Mesothelial cell of epicardium (in vitro differentiated cells): ENCODE results near the gene LMF1. TPM values are rescaled to one million over a fixed set of nuclear protein-coding genes. Genes with fewer than 3 reads are reported as not detected.

Source experiments
- DNase-seq, 2 experiments: peaks; one replicate each; pipeline ENCODE4 v3.0.0; 2021; ENCODE audit warnings: low spot score in 2 of 2; ENCODE audit not compliant: unreplicated experiment in 2 of 2
- H3K27ac Mint-ChIP-seq: 2 replicates; pipeline ENCODE4 v1.8.0; 2021; ENCODE audit warnings: mixed read lengths
- H3K27me3 Mint-ChIP-seq: 2 replicates; pipeline ENCODE4 v1.8.0; 2021; ENCODE audit warnings: low read depth, mixed read lengths
- H3K36me3 Mint-ChIP-seq: 2 replicates; pipeline ENCODE4 v1.8.0; 2021; ENCODE audit warnings: mixed read lengths
- H3K4me1 Mint-ChIP-seq: 2 replicates; pipeline ENCODE4 v1.8.0; 2021; ENCODE audit warnings: mixed read lengths
- H3K4me3 Mint-ChIP-seq: 2 replicates; pipeline ENCODE4 v1.8.0; 2021; ENCODE audit warnings: mild to moderate bottlenecking, moderate library complexity, mixed read lengths
- H3K9me3 Mint-ChIP-seq: 2 replicates; pipeline ENCODE4 v1.8.0; 2021; ENCODE audit warnings: mixed read lengths
- total RNA-seq: library from RNA; stranded (reverse); gene quantifications from 3 replicates; pipeline ENCODE4 v1.2.1, GENCODE V29; 2021
- TF ChIP-seq, protein P1 (sequence below): fragments of 200-600 bp; sonication (generic); IDR thresholded peaks from one replicate; pipeline ENCODE4 v1.5.0; 2021; ENCODE audit warnings: antibody characterized with exemption; ENCODE audit not compliant: unreplicated experiment

Gene LMF1
- total RNA-seq, 1 donor from 2014 or later, result 37.4 TPM

GRCh38 chr16:976389-976931, 5.7 kb upstream of the LMF1 start:
- no peak for DNase-seq
- TF ChIP-seq, protein P1, sequence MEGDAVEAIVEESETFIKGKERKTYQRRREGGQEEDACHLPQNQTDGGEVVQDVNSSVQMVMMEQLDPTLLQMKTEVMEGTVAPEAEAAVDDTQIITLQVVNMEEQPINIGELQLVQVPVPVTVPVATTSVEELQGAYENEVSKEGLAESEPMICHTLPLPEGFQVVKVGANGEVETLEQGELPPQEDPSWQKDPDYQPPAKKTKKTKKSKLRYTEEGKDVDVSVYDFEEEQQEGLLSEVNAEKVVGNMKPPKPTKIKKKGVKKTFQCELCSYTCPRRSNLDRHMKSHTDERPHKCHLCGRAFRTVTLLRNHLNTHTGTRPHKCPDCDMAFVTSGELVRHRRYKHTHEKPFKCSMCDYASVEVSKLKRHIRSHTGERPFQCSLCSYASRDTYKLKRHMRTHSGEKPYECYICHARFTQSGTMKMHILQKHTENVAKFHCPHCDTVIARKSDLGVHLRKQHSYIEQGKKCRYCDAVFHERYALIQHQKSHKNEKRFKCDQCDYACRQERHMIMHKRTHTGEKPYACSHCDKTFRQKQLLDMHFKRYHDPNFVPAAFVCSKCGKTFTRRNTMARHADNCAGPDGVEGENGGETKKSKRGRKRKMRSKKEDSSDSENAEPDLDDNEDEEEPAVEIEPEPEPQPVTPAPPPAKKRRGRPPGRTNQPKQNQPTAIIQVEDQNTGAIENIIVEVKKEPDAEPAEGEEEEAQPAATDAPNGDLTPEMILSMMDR, result no peak
- Mint-ChIP-seq H3K27me3 (peaks cover 41% of the 10 kb centered on the region), H3K4me1 (no peaks in the 10 kb centered on the region), H3K4me3 (no peak overlapping the region), H3K36me3 (no peaks in the 10 kb centered on the region), H3K9me3 (peaks cover 6% of the 10 kb centered on the region), H3K27ac (no peak overlapping the region)

DNA sequence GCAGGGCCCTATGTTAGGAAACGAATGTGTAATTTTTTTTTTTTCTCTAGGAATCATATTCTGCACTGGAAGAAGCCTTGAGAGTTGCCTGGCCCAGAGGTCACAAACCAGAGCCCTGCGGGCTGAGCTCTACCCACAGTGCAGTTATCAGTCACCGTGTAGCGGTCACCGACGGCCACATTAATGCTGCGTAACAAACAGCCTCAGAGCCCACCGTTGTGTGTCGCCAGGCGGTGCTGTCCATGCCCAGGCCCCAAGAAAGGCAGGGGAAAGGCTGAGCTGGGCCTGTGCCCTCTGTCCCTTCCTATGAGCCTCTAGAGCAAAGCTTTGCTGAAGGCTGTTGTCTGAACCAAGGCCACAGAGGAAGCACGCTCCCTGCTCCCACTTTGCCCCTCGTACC, 4.5 kb upstream of the LMF1 start:
- Mint-ChIP-seq H3K36me3 (no peaks in the 10 kb centered on the region), H3K9me3 (peaks cover 7% of the 10 kb centered on the region), H3K4me3 (no peak overlapping the region), H3K27me3 (peaks cover 37% of the 10 kb centered on the region), H3K27ac (no peak overlapping the region), H3K4me1 (no peaks in the 10 kb centered on the region)
- TF ChIP-seq, protein P1, result no peak
- no peak for DNase-seq

DNA sequence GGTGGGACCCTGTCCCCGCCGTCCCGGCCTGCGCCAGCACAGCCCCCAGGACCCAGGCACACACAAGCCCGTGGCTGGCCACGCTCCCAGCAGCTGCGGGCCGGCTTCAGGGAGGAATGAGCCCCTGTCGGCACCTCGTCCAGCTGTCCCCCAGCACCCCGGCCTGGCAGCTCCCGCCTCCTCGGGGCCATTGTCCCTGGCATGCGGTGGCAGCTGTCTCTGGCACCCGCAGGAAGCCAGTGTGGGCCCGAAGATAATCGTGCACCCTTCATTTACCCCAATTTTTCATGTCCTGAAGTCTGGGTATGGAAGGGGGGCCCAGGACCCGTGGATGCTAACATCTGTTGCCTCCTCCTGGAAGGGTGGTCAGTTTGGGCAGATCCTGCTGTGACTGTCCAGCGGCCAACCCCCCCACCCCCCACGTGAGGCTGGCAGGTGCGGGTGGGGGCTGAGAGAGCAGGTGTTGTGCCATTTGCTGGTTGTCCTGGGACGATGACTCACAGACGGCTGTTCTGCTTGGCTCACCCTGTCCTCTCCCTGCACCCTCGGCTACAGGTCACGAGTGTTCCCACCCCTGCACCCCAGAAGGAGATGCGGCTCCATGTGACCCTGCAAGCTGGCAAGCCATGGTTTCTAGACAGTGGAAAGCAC, 4.0 kb upstream of the LMF1 start:
- peaks cover 34% of the 10 kb centered on the region for H3K27me3 Mint-ChIP-seq
- TF ChIP-seq, protein P1, result no peak
- H3K27ac Mint-ChIP-seq, result no peak overlapping the region
- H3K9me3 Mint-ChIP-seq, result peaks cover 7% of the 10 kb centered on the region
- H3K4me1 Mint-ChIP-seq, result peaks cover 2% of the 10 kb centered on the region
- no peaks in the 10 kb centered on the region for H3K36me3 Mint-ChIP-seq
- no peak overlapping the region for H3K4me3 Mint-ChIP-seq
- no peak for DNase-seq

DNA sequence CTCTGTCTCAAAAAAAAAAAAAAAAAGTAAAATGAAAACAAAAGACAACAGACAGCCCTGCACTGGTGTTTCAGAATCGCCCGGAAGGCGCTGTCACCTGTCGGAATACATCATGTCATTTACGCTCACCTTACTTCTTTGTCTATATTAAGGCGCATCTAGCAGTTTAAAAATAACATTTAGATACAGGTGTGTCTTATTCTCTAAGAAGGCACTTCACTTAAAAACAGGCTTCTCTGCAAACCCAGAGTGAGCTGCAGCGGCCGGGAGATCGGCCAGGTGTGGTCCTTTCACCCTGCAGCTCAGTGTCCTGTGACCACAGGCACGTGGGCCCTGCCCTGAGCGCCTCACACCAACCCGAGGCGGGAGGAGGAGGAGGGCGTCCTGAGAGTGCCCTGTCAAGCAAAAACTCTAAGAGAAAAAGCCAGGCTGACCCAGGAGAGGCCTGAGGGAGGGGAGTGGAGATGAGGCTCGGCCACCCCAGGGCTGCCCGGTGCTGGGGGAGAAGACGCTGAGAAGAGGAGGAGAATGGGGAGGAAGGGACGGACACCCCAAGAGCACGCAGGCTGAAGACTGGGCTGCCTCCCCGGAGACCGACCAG, 3.3 kb upstream of the LMF1 start:
- peaks cover 7% of the 10 kb centered on the region for H3K9me3 Mint-ChIP-seq
- H3K4me1 Mint-ChIP-seq, result peaks cover 7% of the 10 kb centered on the region
- H3K27me3 Mint-ChIP-seq, result peaks cover 28% of the 10 kb centered on the region
- no peak overlapping the region for H3K4me3 Mint-ChIP-seq
- TF ChIP-seq, protein P1, result no peak
- no peak overlapping the region for H3K27ac Mint-ChIP-seq
- H3K36me3 Mint-ChIP-seq, result no peaks in the 10 kb centered on the region
- DNase-seq, result no peak

GRCh38 chr16:973366-973765, 2.6 kb upstream of the LMF1 start:
- peaks cover 12% of the 10 kb centered on the region for H3K4me1 Mint-ChIP-seq
- no peak overlapping the region for H3K27ac Mint-ChIP-seq
- H3K4me3 Mint-ChIP-seq, result no peak overlapping the region
- peaks cover 7% of the 10 kb centered on the region for H3K9me3 Mint-ChIP-seq
- peaks cover 4% of the 10 kb centered on the region for H3K36me3 Mint-ChIP-seq
- DNase-seq, result no peak
- TF ChIP-seq, protein P1, result no peak
- H3K27me3 Mint-ChIP-seq, result peaks cover 20% of the 10 kb centered on the region
